Measurements from ENCODE around the gene TPCN2. TPM values are rescaled to one million over a fixed set of nuclear protein-coding genes. Genes with fewer than 3 reads are reported as not detected.

Gene TPCN2
- total RNA-seq, 1 donor from 2014 or later: 36.2 TPM

GRCh38 chr11:69159150-69159852 lies 110.6 kb downstream of the TPCN2 start:
- intact Hi-C loops (cut with DNase I): no loop called here
- ATAC-seq: no peak
- no peak for DNase-seq (ENCODE audit: low spot score)

- intact Hi-C loops (cut with DNase I): no loop called here
- ATAC-seq: no peak
These were observed 111.8 kb downstream of the TPCN2 start for GRCh38 chr11:69160296-69161116.

GRCh38 chr11:69161117-69161407 lies 112.3 kb downstream of the TPCN2 start:
- DNase-seq (ENCODE audit: low spot score) (no peak), ATAC-seq (no peak)
- intact Hi-C loops (cut with DNase I): no loop called here

More at GRCh38 chr11:69160296-69161116, 111.8 kb downstream of the TPCN2 start:
- no peak for DNase-seq (ENCODE audit: low spot score)

DNA sequence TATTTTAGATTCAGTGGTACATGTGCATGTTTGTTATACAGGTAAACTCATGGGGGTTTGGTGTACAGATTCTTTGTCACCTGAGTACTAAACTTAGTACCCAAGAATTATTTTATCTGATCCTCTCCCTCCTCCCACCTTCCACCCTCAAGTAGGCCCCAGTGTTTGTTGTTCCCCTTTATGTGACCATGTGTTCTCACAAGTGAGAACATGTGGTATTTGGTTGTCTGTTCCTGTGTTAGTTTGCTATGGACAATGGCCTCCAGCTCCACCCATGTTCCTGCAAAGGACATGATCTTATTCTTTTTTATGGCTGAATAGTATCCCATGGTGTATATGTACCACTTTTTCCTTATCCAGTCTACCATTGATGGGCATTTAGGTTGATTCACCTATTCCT lies 113.8 kb downstream of the TPCN2 start:
- ATAC-seq: no peak
- no peak for DNase-seq (ENCODE audit: low spot score)
- intact Hi-C loops (cut with DNase I): no loop called here

- ATAC-seq: no peak
- no peak for DNase-seq (ENCODE audit: low spot score)
- intact Hi-C loops (cut with DNase I): no loop called here
These were observed 115.1 kb downstream of the TPCN2 start for GRCh38 chr11:69163842-69164241.

DNA sequence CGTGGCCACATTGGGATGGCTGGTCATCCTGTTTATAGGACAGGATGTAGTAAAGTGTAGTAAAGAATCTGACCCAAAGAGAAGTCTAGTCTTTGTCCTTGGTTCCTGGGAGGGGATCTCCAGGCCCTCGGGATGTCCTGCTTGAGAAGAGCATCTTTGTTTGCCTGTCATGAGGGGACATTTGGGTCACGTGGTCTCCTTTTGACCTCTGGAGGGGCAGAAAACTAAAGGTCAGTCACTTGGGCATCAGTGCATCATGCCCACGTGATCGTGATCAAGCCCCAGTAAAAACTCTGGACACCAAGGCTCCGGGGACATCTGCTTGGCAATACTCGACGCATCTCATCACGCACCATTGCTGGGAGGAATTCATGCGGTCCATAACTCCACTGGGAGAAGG lies 116.1 kb downstream of the TPCN2 start:
- intact Hi-C loops (cut with DNase I): no loop called here
- no peak for ATAC-seq
- no peak for DNase-seq (ENCODE audit: low spot score)

GRCh38 chr11:69165775-69166174 lies 117.0 kb downstream of the TPCN2 start:
- intact Hi-C loops (cut with DNase I): no loop called here
- no peak for DNase-seq (ENCODE audit: low spot score)

GRCh38 chr11:69166218-69167115 lies 117.7 kb downstream of the TPCN2 start:
- DNase-seq (ENCODE audit: low spot score) (no peak), ATAC-seq (peak; percentile 53)
- intact Hi-C loops (cut with DNase I): no loop called here

More at GRCh38 chr11:69165775-69166174, 117.0 kb downstream of the TPCN2 start:
- ATAC-seq: no peak

GRCh38 chr11:69167130-69167915 lies 118.6 kb downstream of the TPCN2 start:
- ATAC-seq (no peak), DNase-seq (ENCODE audit: low spot score) (no peak)
- intact Hi-C loops (cut with DNase I): no loop called here

DNA sequence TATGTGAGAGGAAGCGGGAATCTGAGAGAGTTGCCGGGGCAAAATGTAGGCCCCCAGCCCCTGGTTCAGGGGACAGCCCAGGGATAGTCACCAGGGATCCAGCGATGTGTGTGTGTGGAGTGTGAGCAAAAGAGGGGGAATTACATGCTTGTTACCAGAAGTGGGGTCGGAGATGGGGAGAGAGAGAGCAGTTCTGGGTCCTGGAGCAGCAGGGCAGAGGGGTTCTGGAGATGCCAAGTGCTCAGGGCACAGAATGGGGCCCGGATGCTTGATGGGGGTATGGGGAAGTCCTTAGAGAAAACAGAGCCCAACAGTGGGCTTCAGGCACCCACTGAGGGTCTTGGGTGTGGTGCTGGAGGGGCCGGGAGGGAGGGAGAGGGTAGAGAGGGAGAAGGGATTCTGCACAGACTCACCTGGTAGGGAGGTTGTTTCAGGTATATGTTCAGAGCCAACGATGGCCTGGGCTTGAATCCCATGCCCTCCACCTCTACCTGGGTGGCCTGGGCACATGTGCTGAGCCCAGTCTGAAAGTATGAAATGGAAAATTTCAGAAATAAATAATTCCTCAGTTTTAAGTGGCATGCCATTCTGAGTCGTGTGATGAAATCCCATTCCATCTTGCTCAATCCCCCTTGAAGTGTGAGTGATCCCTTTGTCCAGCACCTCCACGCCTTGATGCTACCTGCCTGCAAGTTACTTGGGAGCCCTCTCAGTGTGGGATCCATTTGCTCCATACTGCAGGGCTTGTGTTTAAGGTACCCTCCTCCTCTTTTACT lies 119.4 kb downstream of the TPCN2 start:
- no peak for DNase-seq (ENCODE audit: low spot score)
- intact Hi-C loops (cut with DNase I): no loop called here
- no peak for ATAC-seq

GRCh38 chr11:69169479-69169878 lies 120.7 kb downstream of the TPCN2 start:
- ATAC-seq (no peak), DNase-seq (ENCODE audit: low spot score) (no peak)
- intact Hi-C loops (cut with DNase I): no loop called here

GRCh38 chr11:69170704-69171103 lies 122.0 kb downstream of the TPCN2 start:
- intact Hi-C loops (cut with DNase I): no loop called here
- no peak for ATAC-seq
- DNase-seq (ENCODE audit: low spot score): no peak

DNA sequence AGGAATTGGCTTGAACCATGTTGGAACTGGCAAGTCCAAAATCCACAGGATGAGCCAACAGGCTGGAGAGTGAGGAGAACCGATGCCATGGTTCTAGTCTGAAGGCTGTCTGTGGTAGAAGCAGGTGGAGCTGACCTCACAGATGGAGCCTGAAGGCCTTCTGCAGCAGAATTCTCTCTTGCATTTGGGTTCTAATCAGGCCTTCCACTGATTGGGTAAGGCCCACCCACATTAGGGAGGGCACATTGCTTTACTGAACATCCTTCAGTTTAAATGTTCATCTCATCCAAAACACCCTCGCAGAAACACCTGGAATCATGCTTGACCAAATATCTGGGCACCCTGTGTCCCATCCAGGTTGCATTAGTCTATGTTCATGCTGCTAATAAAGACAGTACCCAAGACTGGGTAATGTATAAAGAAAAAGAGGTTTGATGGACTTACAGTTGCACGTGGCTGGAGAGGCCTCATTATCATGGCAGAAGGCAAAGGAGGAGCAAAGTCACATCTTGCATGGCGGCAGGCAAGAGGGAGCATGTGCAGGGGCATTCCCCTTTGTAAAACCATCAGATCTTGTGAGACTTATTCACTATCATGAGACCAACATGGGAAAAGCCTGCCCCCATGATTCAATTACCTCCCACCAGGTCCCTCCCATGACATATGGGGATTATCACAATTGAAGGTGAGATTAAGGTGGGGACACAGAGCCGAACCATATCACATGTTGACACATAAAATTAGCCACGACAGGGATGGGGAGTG lies 122.9 kb downstream of the TPCN2 start:
- ATAC-seq: no peak
- intact Hi-C loops (cut with DNase I): no loop called here
- no peak for DNase-seq (ENCODE audit: low spot score)

GRCh38 chr11:69172674-69173073 lies 123.9 kb downstream of the TPCN2 start:
- ATAC-seq (no peak), DNase-seq (ENCODE audit: low spot score) (no peak)
- intact Hi-C loops (cut with DNase I): no loop called here

DNA sequence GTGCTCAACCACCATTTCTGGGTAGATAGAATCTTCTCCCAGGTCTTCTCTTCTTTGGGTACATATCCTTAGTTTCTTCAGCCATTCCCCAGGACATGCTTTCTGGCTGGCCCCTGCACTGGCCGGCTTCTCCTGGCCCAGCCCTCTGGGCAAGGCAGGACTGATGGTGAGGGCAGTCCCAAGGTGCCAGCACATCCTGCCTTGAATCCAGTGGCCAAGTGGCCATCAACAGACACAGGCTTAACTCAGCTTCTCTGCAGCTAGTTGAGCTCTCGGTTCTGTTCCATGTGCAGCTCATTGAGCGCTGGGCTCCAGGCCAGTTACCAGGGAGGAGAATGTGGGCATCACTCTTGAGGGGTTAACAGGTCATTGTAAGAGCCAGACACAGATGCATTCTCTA lies 124.6 kb downstream of the TPCN2 start:
- intact Hi-C loops (cut with DNase I): no loop called here
- DNase-seq (ENCODE audit: low spot score): no peak
- no peak for ATAC-seq

DNA sequence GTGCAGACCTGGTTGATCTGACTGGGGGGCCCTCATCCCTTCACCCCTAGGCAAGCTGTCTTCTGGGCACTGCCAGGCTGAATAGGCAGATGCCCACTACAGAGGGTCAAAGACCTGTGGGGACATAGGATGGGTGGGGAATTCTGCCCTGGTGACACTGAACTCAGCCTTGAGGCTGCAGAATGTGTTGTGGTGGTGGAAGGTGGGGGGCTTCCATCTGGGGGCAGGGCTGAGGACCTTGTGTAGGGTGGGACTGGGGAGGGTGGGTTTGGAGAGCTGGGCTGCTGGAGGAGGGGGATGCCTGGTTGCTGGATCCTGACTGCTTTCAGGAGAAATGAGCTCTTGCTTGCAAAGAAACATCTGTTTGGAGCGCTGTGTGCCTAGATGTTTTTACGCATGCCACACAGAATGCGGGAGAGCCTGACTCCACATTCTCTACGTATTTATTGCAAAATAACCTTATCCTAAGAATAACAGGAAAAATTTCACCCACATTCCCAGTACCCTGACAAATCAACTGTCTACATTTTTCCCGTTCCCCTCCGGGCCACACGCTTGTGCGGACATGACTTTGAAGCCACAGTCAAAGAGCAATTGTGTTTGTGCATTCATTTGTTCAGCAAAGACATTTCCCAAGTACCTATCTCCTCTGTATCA lies 125.3 kb downstream of the TPCN2 start:
- DNase-seq (ENCODE audit: low spot score) (no peak), ATAC-seq (no peak)
- intact Hi-C loops (cut with DNase I): no loop called here

DNA sequence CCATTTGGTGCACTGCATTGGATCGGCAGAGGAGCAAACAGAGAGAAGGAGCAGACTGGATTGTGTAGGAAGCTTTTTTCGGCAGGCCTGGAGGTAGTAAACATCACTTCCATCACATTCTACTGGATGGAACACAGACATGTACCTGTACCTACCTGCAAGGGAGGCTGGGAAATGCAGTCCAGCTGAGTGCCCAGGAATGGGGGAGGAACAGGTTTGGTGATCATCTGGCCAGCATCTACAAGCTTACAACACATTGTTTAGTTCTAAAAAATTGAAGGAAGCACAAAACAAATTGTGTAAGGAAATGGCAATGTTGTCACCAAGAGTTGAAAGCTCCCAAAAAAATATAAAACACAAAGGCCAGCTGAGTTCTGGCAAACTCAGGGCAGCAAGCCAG lies 126.1 kb downstream of the TPCN2 start:
- ATAC-seq (no peak), DNase-seq (ENCODE audit: low spot score) (no peak)
- intact Hi-C loops (cut with DNase I): loop anchor here (1.0 kb wide), 1 partner anchor 48 kb away; no protein-coding TSS in a partner anchor

Data from sciatic nerve (tissue), 2 donors.